Caco-2 (cell line): ENCODE data around the gene NOL4L. TPM values are rescaled to one million over a fixed set of nuclear protein-coding genes. Genes with fewer than 3 reads are reported as not detected.

Experiments
- BruUV-seq: library from RNA; stranded (reverse); fragments of 400-500 nt; replicated peaks from 2 replicates; lab custom pipeline; 2021; lab: Mats Ljungman, UMichigan
- CTCF ChIA-PET: fragments of 300-600 bp; sonication (Branson Sonifier 250); formaldehyde crosslinking; loops from one replicate; lab custom pipeline; 2022; ENCODE audit warnings: antibody characterized with exemption; lab: Charles Lee
- POLR2A ChIA-PET: fragments of 300-600 bp; sonication (Branson Sonifier 250); formaldehyde crosslinking; loops from one replicate; lab custom pipeline; 2022; ENCODE audit warnings: antibody characterized with exemption; lab: Charles Lee
- DNase-seq, 2 experiments: peaks; one replicate each; pipeline versions ENCODE4 v3.0.0 to v3.0.0-alpha.2; 2020 to 2022
- H3K27me3 ChIP-seq: replicated peaks from 2 replicates; pipeline ENCODE4 v1.6.0; 2011; ENCODE audit warnings: low read length; ENCODE audit not compliant: control insufficient read depth, insufficient read depth
- H3K36me3 ChIP-seq: 2 replicates; pipeline ENCODE4 v1.5.1; 2011; ENCODE audit warnings: low read length; ENCODE audit not compliant: control insufficient read depth, insufficient read depth
- H3K4me1 ChIP-seq: fragments of 250-450 bp; sonication (Bioruptor Pico); 2 replicates; pipeline ENCODE4 v1.5.1; 2020; ENCODE audit warnings: mild to moderate bottlenecking
- H3K4me3 ChIP-seq: 2 replicates; pipeline ENCODE4 v1.5.1; 2011; ENCODE audit warnings: low read depth, mild to moderate bottlenecking, control low read depth, low read length
- H3K9me3 ChIP-seq: fragments of 250-450 bp; sonication (Bioruptor Pico); 2 replicates; pipeline ENCODE4 v1.5.1; 2020; ENCODE audit warnings: mild to moderate bottlenecking, moderate library complexity
- H3K27ac Mint-ChIP-seq: one replicate; pipeline ENCODE4 v1.8.0; 2022; ENCODE audit warnings: mixed read lengths; ENCODE audit not compliant: unreplicated experiment
- H3K27me3 Mint-ChIP-seq: one replicate; pipeline ENCODE4 v1.8.0; 2022; ENCODE audit warnings: mixed read lengths; ENCODE audit not compliant: insufficient read depth, unreplicated experiment
- H3K36me3 Mint-ChIP-seq: one replicate; pipeline ENCODE4 v1.8.0; 2022; ENCODE audit warnings: mild to moderate bottlenecking, mixed read lengths; ENCODE audit not compliant: insufficient read depth, unreplicated experiment
- H3K4me1 Mint-ChIP-seq: one replicate; pipeline ENCODE4 v1.8.0; 2022; ENCODE audit warnings: low read depth, mixed read lengths; ENCODE audit not compliant: unreplicated experiment
- H3K4me3 Mint-ChIP-seq: one replicate; pipeline ENCODE4 v1.8.0; 2022; ENCODE audit warnings: mild to moderate bottlenecking, moderate library complexity, mixed read lengths; ENCODE audit not compliant: unreplicated experiment
- H3K9me3 Mint-ChIP-seq: one replicate; pipeline ENCODE4 v1.8.0; 2022; ENCODE audit warnings: mixed read lengths; ENCODE audit not compliant: unreplicated experiment
- intact Hi-C: fragments of 100-400 bp; cut with micrococcal nuclease; formaldehyde crosslinking; loops from one replicate; pipeline ENCODE4 v1.10.0; 2022; ENCODE audit not compliant: unreplicated experiment
- total RNA-seq: library from RNA; stranded (reverse); gene quantifications from 2 replicates; pipeline ENCODE4 v1.2.3, GENCODE V29; 2022
- TF ChIP-seq, protein P1 (sequence below), 2 experiments: fragments of 200-600 bp in 1 of 2; IDR thresholded peaks; 1 replicate in 1 of 2; 2 replicates in 1 of 2; pipeline versions ENCODE4 v1.5.1 to v1.8.0; 2011 to 2022; ENCODE audit warnings: antibody characterized with exemption in 1 of 2, control low read depth in 1 of 2, inconsistent platforms in 1 of 2, low read depth in 1 of 2, low read length in 1 of 2, mild to moderate bottlenecking in 1 of 2, moderate library complexity in 1 of 2; ENCODE audit not compliant: insufficient read depth in 1 of 2, severe bottlenecking in 1 of 2, unreplicated experiment in 1 of 2

NOL4L gene
- total RNA-seq, 1 experiment from 2014 or later: 80.9 TPM

- H3K27ac Mint-ChIP-seq: no peak overlapping the region
- no peaks in the 10 kb centered on the region for H3K4me1 Mint-ChIP-seq
- POLR2A ChIA-PET: no interaction called here
- peaks cover 11% of the 10 kb centered on the region for H3K4me1 ChIP-seq
- no peak overlapping the region for H3K4me3 ChIP-seq
- BruUV-seq: no TSS peak
- CTCF ChIA-PET: interaction anchor here (0.9 kb wide), 1 partner anchor 35 kb away, joined by 5 read pairs; no protein-coding TSS in a partner anchor
- no peaks in the 10 kb centered on the region for H3K27me3 Mint-ChIP-seq
- intact Hi-C loops: no loop called here
- TF ChIP-seq, protein P1, sequence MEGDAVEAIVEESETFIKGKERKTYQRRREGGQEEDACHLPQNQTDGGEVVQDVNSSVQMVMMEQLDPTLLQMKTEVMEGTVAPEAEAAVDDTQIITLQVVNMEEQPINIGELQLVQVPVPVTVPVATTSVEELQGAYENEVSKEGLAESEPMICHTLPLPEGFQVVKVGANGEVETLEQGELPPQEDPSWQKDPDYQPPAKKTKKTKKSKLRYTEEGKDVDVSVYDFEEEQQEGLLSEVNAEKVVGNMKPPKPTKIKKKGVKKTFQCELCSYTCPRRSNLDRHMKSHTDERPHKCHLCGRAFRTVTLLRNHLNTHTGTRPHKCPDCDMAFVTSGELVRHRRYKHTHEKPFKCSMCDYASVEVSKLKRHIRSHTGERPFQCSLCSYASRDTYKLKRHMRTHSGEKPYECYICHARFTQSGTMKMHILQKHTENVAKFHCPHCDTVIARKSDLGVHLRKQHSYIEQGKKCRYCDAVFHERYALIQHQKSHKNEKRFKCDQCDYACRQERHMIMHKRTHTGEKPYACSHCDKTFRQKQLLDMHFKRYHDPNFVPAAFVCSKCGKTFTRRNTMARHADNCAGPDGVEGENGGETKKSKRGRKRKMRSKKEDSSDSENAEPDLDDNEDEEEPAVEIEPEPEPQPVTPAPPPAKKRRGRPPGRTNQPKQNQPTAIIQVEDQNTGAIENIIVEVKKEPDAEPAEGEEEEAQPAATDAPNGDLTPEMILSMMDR (IDR thresholded peaks at IDR 0.05; ENCODE audit: insufficient read depth in 1 of 2, low read depth in 1 of 2, low read length in 1 of 2, severe bottlenecking in 1 of 2, unreplicated experiment in 1 of 2): no peak
- H3K9me3 Mint-ChIP-seq: no peaks in the 10 kb centered on the region
- no peaks in the 10 kb centered on the region for H3K9me3 ChIP-seq
- no peaks in the 10 kb centered on the region for H3K27me3 ChIP-seq
- no peaks in the 10 kb centered on the region for H3K36me3 Mint-ChIP-seq
- DNase-seq: no peak
- H3K36me3 ChIP-seq: no peaks in the 10 kb centered on the region
- H3K4me3 Mint-ChIP-seq: no peak overlapping the region
Observed at GRCh38 chr20:32570401-32571190, 14.5 kb downstream of the NOL4L start.

DNA sequence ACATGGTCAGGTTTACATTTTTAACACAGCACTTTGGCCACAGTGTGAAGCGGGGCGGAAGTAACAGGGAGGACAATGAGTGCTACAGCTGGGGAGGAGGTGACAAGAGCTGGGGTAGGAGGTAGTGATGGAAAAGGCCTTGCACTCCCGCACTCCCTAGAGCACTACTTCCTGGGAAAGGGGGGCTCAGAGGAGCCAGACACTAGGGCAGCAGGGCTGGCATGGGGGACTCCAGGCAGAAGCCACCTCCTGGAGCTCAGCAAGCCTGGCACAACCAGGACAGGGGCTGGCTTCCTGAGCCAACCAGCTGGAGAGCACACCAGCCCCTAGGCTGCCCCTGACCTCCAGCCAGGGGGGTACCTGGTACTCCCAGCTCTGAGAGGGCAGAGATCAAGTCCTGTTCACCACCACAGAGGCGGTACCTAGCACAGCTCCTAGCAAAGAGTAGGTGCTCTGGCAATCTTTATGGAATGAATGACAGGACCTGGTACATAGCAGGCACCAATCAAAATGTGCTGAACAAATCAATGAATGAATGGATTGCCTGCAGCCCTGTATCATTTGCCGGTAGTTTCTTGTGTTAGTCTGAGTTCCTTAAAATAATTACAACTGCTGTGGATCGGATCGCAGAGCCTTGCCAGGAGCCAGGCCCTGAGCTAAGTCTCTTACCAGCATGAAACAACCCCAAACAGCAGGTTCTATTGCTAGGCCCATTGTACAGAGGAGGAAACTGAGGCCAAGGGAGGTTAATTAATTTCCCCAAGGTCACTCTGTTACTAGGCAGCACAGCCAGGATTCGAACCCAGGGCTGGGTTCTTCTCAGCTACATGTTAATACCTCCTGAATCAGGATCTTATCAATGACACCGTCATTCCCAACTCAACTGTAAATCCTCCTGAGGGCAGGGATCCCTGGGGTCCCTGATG, 15.5 kb downstream of the NOL4L start:
- BruUV-seq: no TSS peak
- TF ChIP-seq, protein P1 (IDR thresholded peaks at IDR 0.05; ENCODE audit: insufficient read depth in 1 of 2, low read depth in 1 of 2, low read length in 1 of 2, severe bottlenecking in 1 of 2, unreplicated experiment in 1 of 2): no peak
- Mint-ChIP-seq H3K9me3 (no peaks in the 10 kb centered on the region), H3K27ac (no peak overlapping the region), H3K4me1 (no peaks in the 10 kb centered on the region), H3K4me3 (no peak overlapping the region), H3K36me3 (no peaks in the 10 kb centered on the region), H3K27me3 (no peaks in the 10 kb centered on the region)
- Histone ChIP-seq H3K4me3 (no peak overlapping the region), H3K27me3 (no peaks in the 10 kb centered on the region), H3K36me3 (no peaks in the 10 kb centered on the region), H3K4me1 (peaks cover 5% of the 10 kb centered on the region), H3K9me3 (no peaks in the 10 kb centered on the region)
- intact Hi-C loops: no loop called here
- CTCF ChIA-PET: interaction anchor here (0.6 to 0.9 kb wide), 3 partner anchors 34 to 176 kb away, joined by 3 to 5 read pairs (median 3); no protein-coding TSS in a partner anchor
- DNase-seq: no peak
- POLR2A ChIA-PET: no interaction called here

DNA sequence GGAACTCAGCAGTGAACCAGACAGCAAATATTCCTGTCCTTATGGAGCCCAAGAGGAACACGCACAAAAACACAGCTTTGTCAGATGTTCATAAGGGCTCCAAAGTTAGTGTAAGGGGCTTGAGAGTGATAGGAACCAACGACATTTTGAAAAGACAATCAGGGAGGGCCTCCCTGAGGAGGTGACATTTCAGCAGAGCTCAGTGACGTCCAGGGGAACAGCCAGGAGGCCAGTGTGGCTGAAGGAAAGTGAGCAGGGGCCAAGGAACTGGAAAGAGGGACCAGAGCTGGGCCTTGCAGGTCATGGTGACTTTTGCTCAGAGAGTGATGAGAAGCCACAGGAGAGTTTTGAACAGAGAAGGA, 16.1 kb downstream of the NOL4L start:
- Mint-ChIP-seq H3K27me3 (no peaks in the 10 kb centered on the region), H3K4me3 (no peak overlapping the region), H3K9me3 (no peaks in the 10 kb centered on the region), H3K27ac (no peak overlapping the region), H3K36me3 (no peaks in the 10 kb centered on the region), H3K4me1 (no peaks in the 10 kb centered on the region)
- intact Hi-C loops: no loop called here
- Histone ChIP-seq H3K4me1 (no peaks in the 10 kb centered on the region), H3K36me3 (no peaks in the 10 kb centered on the region), H3K27me3 (no peaks in the 10 kb centered on the region), H3K4me3 (no peak overlapping the region), H3K9me3 (no peaks in the 10 kb centered on the region)
- ChIA-PET POLR2A (no interaction called here), CTCF (interaction anchor here (0.6 to 0.7 kb wide), 2 partner anchors 47 to 177 kb away, joined by 3 read pairs; no protein-coding TSS in a partner anchor)
- no peak for DNase-seq
- TF ChIP-seq, protein P1 (IDR thresholded peaks at IDR 0.05; ENCODE audit: insufficient read depth in 1 of 2, low read depth in 1 of 2, low read length in 1 of 2, severe bottlenecking in 1 of 2, unreplicated experiment in 1 of 2): no peak
- BruUV-seq: no TSS peak
